Breast epithelium (tissue), 4 donors: ENCODE data around the gene NUMBL. TPM values are rescaled to one million over a fixed set of nuclear protein-coding genes. Genes with fewer than 3 reads are reported as not detected.

Experiments used
- DNase-seq, 2 donors: peaks; one replicate each; pipeline ENCODE4 v3.0.0-alpha.2; 2019; ENCODE audit warnings: low spot score in 2 of 2
- H3K27ac ChIP-seq, 2 donors: fragments of 200-600 bp; sonication (generic) in 1 of 2; one replicate each; pipeline ENCODE4 v1.5.1; 2016 to 2019; ENCODE audit warnings: mild to moderate bottlenecking in 1 of 2
- H3K27me3 ChIP-seq, 2 donors: fragments of 200-600 bp; sonication (generic) in 1 of 2; one replicate each; pipeline versions ENCODE4 v1.5.1 to v1.6.0; 2017 to 2019; ENCODE audit warnings: control low read depth in 1 of 2, mild to moderate bottlenecking in 1 of 2
- H3K36me3 ChIP-seq: fragments of 200-600 bp; one replicate; pipeline ENCODE4 v1.5.1; 2019
- H3K4me1 ChIP-seq, 2 donors: fragments of 200-600 bp; sonication (generic); one replicate each; pipeline ENCODE4 v1.5.1; 2016 to 2019; ENCODE audit warnings: control low read depth in 1 of 2
- H3K4me3 ChIP-seq, 3 donors: fragments of 200-600 bp; sonication (generic); 1 replicate in 2 of 3; 2 replicates in 1 of 3; pipeline ENCODE4 v1.5.1; 2016 to 2019; ENCODE audit warnings: mild to moderate bottlenecking in 3 of 3, moderate library complexity in 2 of 3
- H3K9me3 ChIP-seq, 2 donors: fragments of 200-600 bp; sonication (generic) in 1 of 2; one replicate each; pipeline ENCODE4 v1.5.1; 2016 to 2019; ENCODE audit warnings: control low read depth in 1 of 2
- CTCF ChIP-seq, 3 donors: fragments of 450-650 bp; IDR thresholded peaks; one replicate each; pipeline ENCODE4 v1.5.1; 2016 to 2017; ENCODE audit warnings: antibody characterized with exemption in 3 of 3, mild to moderate bottlenecking in 3 of 3, moderate library complexity in 3 of 3
- POLR2A ChIP-seq: fragments of 450-650 bp; IDR thresholded peaks from one replicate; pipeline ENCODE4 v1.6.1; 2016; ENCODE audit warnings: antibody characterized with exemption, mild to moderate bottlenecking, moderate library complexity
- POLR2AphosphoS5 ChIP-seq, 3 donors: sonication (generic); formaldehyde crosslinking; IDR thresholded peaks; one replicate each; pipeline ENCODE4 v1.6.1; 2017; ENCODE audit warnings: antibody characterized with exemption in 3 of 3
- intact Hi-C: fragments of 100-400 bp; cut with DNase I; formaldehyde crosslinking; loops from one replicate; pipeline ENCODE4 v1.15.1; 2023; ENCODE audit warnings: low total_unique reads
- total RNA-seq, 3 donors: library from RNA; depleted of rRNA; stranded (reverse); fragments of >200 nt; gene quantifications; one replicate each; pipeline ENCODE4 v1.1.0, GENCODE V29; 2016

The NUMBL gene
- total RNA-seq, 3 donors from 2014 or later = 24.6 to 34.7 (median 30.9) TPM

GRCh38 chr19:40641281-40641680 lies 49.2 kb downstream of the NUMBL start:
- Histone ChIP-seq H3K9me3 (no peaks in the 10 kb centered on the region), H3K27me3 (no peaks in the 10 kb centered on the region), H3K4me1 (no peaks in the 10 kb centered on the region), H3K27ac (peak overlapping the region in 1 of 2 donors; percentile 58), H3K4me3 (no peak overlapping the region), H3K36me3 (no peaks in the 10 kb centered on the region)
- no peak for DNase-seq
- intact Hi-C loops = no loop called here
- TF ChIP-seq POLR2AphosphoS5 (IDR thresholded peaks at IDR 0.05) = no peak
- TF ChIP-seq POLR2A = no peak
- TF ChIP-seq CTCF (IDR thresholded peaks at IDR 0.05) = no peak

GRCh38 chr19:40640744-40641143 lies 49.7 kb downstream of the NUMBL start:
- no peaks in the 10 kb centered on the region for H3K4me1 ChIP-seq

GRCh38 chr19:40639638-40639982 lies 50.8 kb downstream of the NUMBL start:
- Histone ChIP-seq H3K36me3 (no peaks in the 10 kb centered on the region), H3K9me3 (no peaks in the 10 kb centered on the region), H3K27ac (no peak overlapping the region), H3K4me1 (no peaks in the 10 kb centered on the region), H3K27me3 (no peaks in the 10 kb centered on the region), H3K4me3 (no peak overlapping the region)
- no peak for DNase-seq
- TF ChIP-seq CTCF (IDR thresholded peaks at IDR 0.05) (no peak), POLR2A (no peak), POLR2AphosphoS5 (IDR thresholded peaks at IDR 0.05) (no peak)
- intact Hi-C loops = no loop called here

More at GRCh38 chr19:40640744-40641143, 49.7 kb downstream of the NUMBL start:
- intact Hi-C loops = no loop called here
- Histone ChIP-seq H3K27me3 (no peaks in the 10 kb centered on the region), H3K9me3 (no peaks in the 10 kb centered on the region), H3K27ac (peak overlapping the region in 1 of 2 donors; percentile 57), H3K36me3 (no peaks in the 10 kb centered on the region), H3K4me3 (no peak overlapping the region)
- TF ChIP-seq POLR2A = no peak
- TF ChIP-seq CTCF (IDR thresholded peaks at IDR 0.05) = no peak
- no peak for TF ChIP-seq POLR2AphosphoS5 (IDR thresholded peaks at IDR 0.05)
- DNase-seq = no peak

GRCh38 chr19:40638327-40638726 lies 52.1 kb downstream of the NUMBL start:
- Histone ChIP-seq H3K4me3 (no peak overlapping the region), H3K9me3 (no peaks in the 10 kb centered on the region), H3K27me3 (no peaks in the 10 kb centered on the region), H3K36me3 (no peaks in the 10 kb centered on the region), H3K4me1 (no peaks in the 10 kb centered on the region), H3K27ac (no peak overlapping the region)
- TF ChIP-seq POLR2A = no peak
- no peak for TF ChIP-seq CTCF (IDR thresholded peaks at IDR 0.05)
- TF ChIP-seq POLR2AphosphoS5 (IDR thresholded peaks at IDR 0.05) = no peak
- intact Hi-C loops = no loop called here
- no peak for DNase-seq

- no peak overlapping the region for H3K27ac ChIP-seq
- TF ChIP-seq POLR2A = no peak
- no peak for TF ChIP-seq CTCF (IDR thresholded peaks at IDR 0.05)
- TF ChIP-seq POLR2AphosphoS5 (IDR thresholded peaks at IDR 0.05) = no peak
- H3K27me3 ChIP-seq = no peaks in the 10 kb centered on the region
- no peaks in the 10 kb centered on the region for H3K36me3 ChIP-seq
- no peaks in the 10 kb centered on the region for H3K4me1 ChIP-seq
- DNase-seq = no peak
- no peaks in the 10 kb centered on the region for H3K9me3 ChIP-seq
- intact Hi-C loops = no loop called here
- no peak overlapping the region for H3K4me3 ChIP-seq
Observed at GRCh38 chr19:40633207-40633606, 57.2 kb downstream of the NUMBL start.
